Inflammatory macrophage treated with lipopolysaccharide for 4 hours (primary cell): ENCODE measurements around the gene LILRB5.
"Not testable (repeated sequence)": the region's sequence is repeated elsewhere in the genome, so short reads cannot be mapped to it uniquely, and the experiment has no call there.

Experiments used
- DNase-seq: peaks from one replicate; pipeline ENCODE4 v3.0.0-alpha.2; 2020

The LILRB5 gene

GRCh38 chr19:54240372-54241336 lies 16.4 kb downstream of the LILRB5 start:
- DNase-seq = not testable (repeated sequence)

GRCh38 chr19:54239491-54240371 lies 17.3 kb downstream of the LILRB5 start:
- DNase-seq = not testable (repeated sequence)

GRCh38 chr19:54233941-54234340 lies 23.1 kb downstream of the LILRB5 start:
- no peak for DNase-seq

GRCh38 chr19:54231077-54231931 lies 25.8 kb downstream of the LILRB5 start:
- DNase-seq = peak; percentile 55

GRCh38 chr19:54230031-54230430 lies 27.0 kb downstream of the LILRB5 start:
- no peak for DNase-seq

GRCh38 chr19:54229146-54229545 lies 27.9 kb downstream of the LILRB5 start:
- DNase-seq = no peak

GRCh38 chr19:54224619-54225018 lies 32.5 kb downstream of the LILRB5 start:
- DNase-seq = not testable (repeated sequence)

- DNase-seq = not testable (repeated sequence)
These were observed 33.2 kb downstream of the LILRB5 start for GRCh38 chr19:54223937-54224281.

GRCh38 chr19:54223277-54223936 lies 33.7 kb downstream of the LILRB5 start:
- DNase-seq = not testable (repeated sequence)

- peak; percentile 28 for DNase-seq
These were observed 34.4 kb downstream of the LILRB5 start, which contains the start of gene LILRB3 for GRCh38 chr19:54222474-54223276. Gene LILRB3 (minus strand): TSS chr19:54223007. CDS start chr19:54222976, 31 bp downstream.

- not testable (repeated sequence) for DNase-seq
These were observed 35.1 kb downstream of the LILRB5 start for GRCh38 chr19:54221947-54222346.

- not testable (repeated sequence) for DNase-seq
These were observed 37.4 kb downstream of the LILRB5 start for GRCh38 chr19:54219702-54220101.

- no peak for DNase-seq
These were observed 38.0 kb downstream of the LILRB5 start for GRCh38 chr19:54218960-54219661.

- DNase-seq = no peak
These were observed 38.8 kb downstream of the LILRB5 start for GRCh38 chr19:54218259-54218658.

- DNase-seq = not testable (repeated sequence)
These were observed 39.4 kb downstream of the LILRB5 start for GRCh38 chr19:54217517-54218247.

- DNase-seq = no peak
These were observed 40.2 kb downstream of the LILRB5 start for GRCh38 chr19:54216869-54217268.

- not testable (repeated sequence) for DNase-seq
These were observed 42.3 kb downstream of the LILRB5 start for GRCh38 chr19:54214734-54215133.

GRCh38 chr19:54214217-54214616 lies 42.9 kb downstream of the LILRB5 start:
- DNase-seq = not testable (repeated sequence)

- DNase-seq = no peak
These were observed 45.8 kb downstream of the LILRB5 start for GRCh38 chr19:54211235-54211634.
